ENCODE measurements around the gene GBP1.

- TF ChIP-seq CTCF (IDR thresholded peaks at IDR 0.05; ENCODE audit: insufficient read depth, low read depth, low read length), result no peak
- no peak for TF ChIP-seq EZH2 (IDR thresholded peaks at IDR 0.05; ENCODE audit: insufficient read depth, low read length)
Observed at GRCh38 chr1:89042491-89042890, 22.5 kb downstream of the GBP1 start.

All from astrocyte (in vitro differentiated cells and primary cell).